ENCODE data around the gene TXNDC11. TPM values are rescaled to one million over a fixed set of nuclear protein-coding genes. Genes with fewer than 3 reads are reported as not detected.
A peak's percentile ranks its signal among the peaks of the same experiment; 100 is the strongest.

TXNDC11 gene
- total and polyA plus RNA-seq, 2 experiments from 2014 or later = 24.5 to 25.9 TPM

- in situ Hi-C loops (cut with MboI) = no loop called here
- no peaks in the 10 kb centered on the region for H4K20me1 ChIP-seq (ENCODE audit: insufficient read depth)
Observed at GRCh38 chr16:11671271-11671670, 71.4 kb downstream of the TXNDC11 start.

GRCh38 chr16:11670171-11671131 lies 72.2 kb downstream of the TXNDC11 start:
- Histone ChIP-seq H3K27ac (no peak overlapping the region), H3K9me2 (ENCODE audit: insufficient read depth) (no peaks in the 10 kb centered on the region), H3K4me2 (ENCODE audit: unreplicated experiment) (peak overlapping the region; percentile 60), H3K4me3 (no peak overlapping the region), H3K79me2 (ENCODE audit: insufficient read depth) (no peaks in the 10 kb centered on the region), H3K9me3 (ENCODE audit: low read depth) (no peaks in the 10 kb centered on the region), H3K27me3 (replicated peaks; ENCODE audit: insufficient read depth) (no peaks in the 10 kb centered on the region), H3K9ac (peak overlapping the region; percentile 76; the same call in 1 of the 2 replicates), H4K20me1 (ENCODE audit: insufficient read depth) (no peaks in the 10 kb centered on the region), H3K36me3 (ENCODE audit: low read depth) (no peaks in the 10 kb centered on the region), H3F3A (ENCODE audit: insufficient read depth) (peaks cover 4% of the 10 kb centered on the region; the same call in 1 of the 2 replicates), H3K4me1 (ENCODE audit: insufficient read depth) (peaks cover 7% of the 10 kb centered on the region), H2AFZ (peak overlapping the region; percentile 18; the same call in 1 of the 2 replicates)
- in situ Hi-C loops (cut with MboI) = no loop called here
- TF ChIP-seq EZH2 (IDR thresholded peaks at IDR 0.05; ENCODE audit: insufficient read depth, poor library complexity, severe bottlenecking) (no peak), EZH2phosphoT487 (IDR thresholded peaks at IDR 0.05; ENCODE audit: insufficient read depth, low read depth) (no peak)
- DNase-seq = peak; percentile 29
- 72 to 74% methylated on average over 25 to 26 of the region's 27 CpGs for WGBS, 2 experiments (ENCODE audit: low coverage in 1 of 2, low lambda C conversion rate in 2 of 2, missing lambda C conversion rate in 2 of 2)

More at GRCh38 chr16:11671271-11671670, 71.4 kb downstream of the TXNDC11 start:
- H3K9me3 ChIP-seq (ENCODE audit: low read depth) = no peaks in the 10 kb centered on the region
- peaks cover 4% of the 10 kb centered on the region; the same call in 1 of the 2 replicates for H3F3A ChIP-seq (ENCODE audit: insufficient read depth)
- no peaks in the 10 kb centered on the region for H3K79me2 ChIP-seq (ENCODE audit: insufficient read depth)
- H2AFZ ChIP-seq = no peak overlapping the region
- WGBS, 2 experiments (ENCODE audit: low coverage in 1 of 2, low lambda C conversion rate in 2 of 2, missing lambda C conversion rate in 2 of 2) = 94 to 100% methylated on average over 2 of the region's 2 CpGs
- peaks cover 7% of the 10 kb centered on the region for H3K4me1 ChIP-seq (ENCODE audit: insufficient read depth)
- H3K27me3 ChIP-seq (replicated peaks; ENCODE audit: insufficient read depth) = no peaks in the 10 kb centered on the region
- no peak overlapping the region for H3K4me3 ChIP-seq
- TF ChIP-seq EZH2 (IDR thresholded peaks at IDR 0.05; ENCODE audit: insufficient read depth, poor library complexity, severe bottlenecking) (no peak), EZH2phosphoT487 (IDR thresholded peaks at IDR 0.05; ENCODE audit: insufficient read depth, low read depth) (no peak)
- no peak overlapping the region for H3K27ac ChIP-seq
- no peak overlapping the region for H3K9ac ChIP-seq
- no peaks in the 10 kb centered on the region for H3K9me2 ChIP-seq (ENCODE audit: insufficient read depth)
- H3K36me3 ChIP-seq (ENCODE audit: low read depth) = no peaks in the 10 kb centered on the region
- DNase-seq = no peak
- H3K4me2 ChIP-seq (ENCODE audit: unreplicated experiment) = no peak overlapping the region

- Histone ChIP-seq H3K9ac (peak overlapping the region; percentile 76), H3K4me2 (ENCODE audit: unreplicated experiment) (peak overlapping the region; percentile 60), H3K36me3 (ENCODE audit: low read depth) (no peaks in the 10 kb centered on the region), H3F3A (ENCODE audit: insufficient read depth) (peaks cover 4% of the 10 kb centered on the region; the same call in 1 of the 2 replicates), H2AFZ (peak overlapping the region; percentile 18), H3K27me3 (replicated peaks; ENCODE audit: insufficient read depth) (no peaks in the 10 kb centered on the region), H4K20me1 (ENCODE audit: insufficient read depth) (no peaks in the 10 kb centered on the region), H3K27ac (no peak overlapping the region), H3K79me2 (ENCODE audit: insufficient read depth) (no peaks in the 10 kb centered on the region), H3K9me3 (ENCODE audit: low read depth) (no peaks in the 10 kb centered on the region), H3K4me1 (ENCODE audit: insufficient read depth) (peaks cover 7% of the 10 kb centered on the region), H3K9me2 (ENCODE audit: insufficient read depth) (no peaks in the 10 kb centered on the region), H3K4me3 (peak overlapping the region; percentile 71)
- TF ChIP-seq EZH2phosphoT487 (IDR thresholded peaks at IDR 0.05; ENCODE audit: insufficient read depth, low read depth) (no peak), EZH2 (IDR thresholded peaks at IDR 0.05; ENCODE audit: insufficient read depth, poor library complexity, severe bottlenecking) (no peak)
- peak; percentile 64 for DNase-seq
- WGBS, 2 experiments (ENCODE audit: low coverage in 1 of 2, low lambda C conversion rate in 2 of 2, missing lambda C conversion rate in 2 of 2) = 19 to 21% methylated on average over 22 of the region's 22 CpGs
- in situ Hi-C loops (cut with MboI) = no loop called here
Observed at GRCh38 chr16:11669380-11670146, 73.1 kb downstream of the TXNDC11 start.

All from GM23248 (cell line).